ENCODE results near the gene C10orf53. TPM values are rescaled to one million over a fixed set of nuclear protein-coding genes. Genes with fewer than 3 reads are reported as not detected.

C10orf53 gene
- total and polyA plus RNA-seq, 2 donors (not counting 1 experiment from before 2014, with no cell fraction given) = not detected

- Histone ChIP-seq H3K4me3 (replicated peaks in 1 of 4; ENCODE audit: control extremely low read depth in 1 of 4, insufficient read depth in 1 of 4, low read depth in 3 of 4, low read length in 4 of 4) (no peak overlapping the region), H3K4me1 (ENCODE audit: control insufficient read depth, extremely low read depth, insufficient read depth, low read length) (no peaks in the 10 kb centered on the region), H3K4me2 (ENCODE audit: extremely low read depth, insufficient read depth, low read length) (no peak overlapping the region), H3K9ac (ENCODE audit: insufficient read depth, low read length) (no peak overlapping the region), H3K36me3 (ENCODE audit: control insufficient read depth, insufficient read depth, low read length) (no peaks in the 10 kb centered on the region), H3K27ac (ENCODE audit: insufficient read depth, low read length) (no peak overlapping the region), H3K9me3 (ENCODE audit: control insufficient read depth, insufficient read depth, low read depth, low read length) (no peaks in the 10 kb centered on the region), H4K20me1 (ENCODE audit: control insufficient read depth, extremely low read depth, insufficient read depth, low read length) (no peaks in the 10 kb centered on the region), H3K79me2 (ENCODE audit: control insufficient read depth, insufficient read depth, low read length) (no peaks in the 10 kb centered on the region), H2AFZ (ENCODE audit: low read length) (no peak overlapping the region), H3K27me3 (ENCODE audit: control insufficient read depth, insufficient read depth, low read length) (peaks cover 11% of the 10 kb centered on the region)
- no peak for DNase-seq (ENCODE audit: low read depth in 2 of 2)
- TF ChIP-seq CTCF (conservative IDR thresholded peaks at IDR 0.05 in 1 of 2, IDR thresholded peaks at IDR 0.05 in 1 of 2; ENCODE audit: low read depth in 1 of 2, low read length in 2 of 2) (no peak), EZH2 (IDR thresholded peaks at IDR 0.05; ENCODE audit: low read length, missing control alignments) (no peak)
Measured at GRCh38 chr10:49682879-49683278, 3.4 kb downstream of the C10orf53 start.

GRCh38 chr10:49686651-49687050, 7.2 kb downstream of the C10orf53 start:
- no peaks in the 10 kb centered on the region for H4K20me1 ChIP-seq (ENCODE audit: control insufficient read depth, extremely low read depth, insufficient read depth, low read length)
- no peak overlapping the region for H3K4me3 ChIP-seq (replicated peaks in 1 of 4; ENCODE audit: control extremely low read depth in 1 of 4, insufficient read depth in 1 of 4, low read depth in 3 of 4, low read length in 4 of 4)
- no peaks in the 10 kb centered on the region for H3K9me3 ChIP-seq (ENCODE audit: control insufficient read depth, insufficient read depth, low read depth, low read length)
- no peak overlapping the region for H3K9ac ChIP-seq (ENCODE audit: insufficient read depth, low read length)
- no peak overlapping the region for H2AFZ ChIP-seq (ENCODE audit: low read length)
- H3K27me3 ChIP-seq (ENCODE audit: control insufficient read depth, insufficient read depth, low read length) = peaks cover 30% of the 10 kb centered on the region
- no peak overlapping the region for H3K4me2 ChIP-seq (ENCODE audit: extremely low read depth, insufficient read depth, low read length)
- no peak for DNase-seq (ENCODE audit: low read depth in 2 of 2)
- H3K4me1 ChIP-seq (ENCODE audit: control insufficient read depth, extremely low read depth, insufficient read depth, low read length) = no peaks in the 10 kb centered on the region
- H3K27ac ChIP-seq (ENCODE audit: insufficient read depth, low read length) = no peak overlapping the region
- TF ChIP-seq EZH2 (IDR thresholded peaks at IDR 0.05; ENCODE audit: low read length, missing control alignments) (no peak), CTCF (conservative IDR thresholded peaks at IDR 0.05 in 1 of 2, IDR thresholded peaks at IDR 0.05 in 1 of 2; ENCODE audit: low read depth in 1 of 2, low read length in 2 of 2) (no peak)
- H3K79me2 ChIP-seq (ENCODE audit: control insufficient read depth, insufficient read depth, low read length) = no peaks in the 10 kb centered on the region
- no peaks in the 10 kb centered on the region for H3K36me3 ChIP-seq (ENCODE audit: control insufficient read depth, insufficient read depth, low read length)

- Histone ChIP-seq H4K20me1 (ENCODE audit: control insufficient read depth, extremely low read depth, insufficient read depth, low read length) (no peaks in the 10 kb centered on the region), H3K9ac (ENCODE audit: insufficient read depth, low read length) (no peak overlapping the region), H3K4me1 (ENCODE audit: control insufficient read depth, extremely low read depth, insufficient read depth, low read length) (no peaks in the 10 kb centered on the region), H3K27ac (ENCODE audit: insufficient read depth, low read length) (no peak overlapping the region), H2AFZ (ENCODE audit: low read length) (no peak overlapping the region), H3K79me2 (ENCODE audit: control insufficient read depth, insufficient read depth, low read length) (no peaks in the 10 kb centered on the region), H3K4me3 (replicated peaks in 1 of 4; ENCODE audit: control extremely low read depth in 1 of 4, insufficient read depth in 1 of 4, low read depth in 3 of 4, low read length in 4 of 4) (no peak overlapping the region), H3K4me2 (ENCODE audit: extremely low read depth, insufficient read depth, low read length) (no peak overlapping the region), H3K36me3 (ENCODE audit: control insufficient read depth, insufficient read depth, low read length) (no peaks in the 10 kb centered on the region), H3K9me3 (ENCODE audit: control insufficient read depth, insufficient read depth, low read depth, low read length) (no peaks in the 10 kb centered on the region), H3K27me3 (ENCODE audit: control insufficient read depth, insufficient read depth, low read length) (peaks cover 34% of the 10 kb centered on the region)
- DNase-seq (ENCODE audit: low read depth in 2 of 2) = no peak
- TF ChIP-seq CTCF (conservative IDR thresholded peaks at IDR 0.05 in 1 of 2, IDR thresholded peaks at IDR 0.05 in 1 of 2; ENCODE audit: low read depth in 1 of 2, low read length in 2 of 2) (no peak), EZH2 (IDR thresholded peaks at IDR 0.05; ENCODE audit: low read length, missing control alignments) (no peak)
Measured at GRCh38 chr10:49688261-49688846, 8.9 kb downstream of the C10orf53 start.
